ENCODE data around the gene LRMDA.

LRMDA gene

DNA sequence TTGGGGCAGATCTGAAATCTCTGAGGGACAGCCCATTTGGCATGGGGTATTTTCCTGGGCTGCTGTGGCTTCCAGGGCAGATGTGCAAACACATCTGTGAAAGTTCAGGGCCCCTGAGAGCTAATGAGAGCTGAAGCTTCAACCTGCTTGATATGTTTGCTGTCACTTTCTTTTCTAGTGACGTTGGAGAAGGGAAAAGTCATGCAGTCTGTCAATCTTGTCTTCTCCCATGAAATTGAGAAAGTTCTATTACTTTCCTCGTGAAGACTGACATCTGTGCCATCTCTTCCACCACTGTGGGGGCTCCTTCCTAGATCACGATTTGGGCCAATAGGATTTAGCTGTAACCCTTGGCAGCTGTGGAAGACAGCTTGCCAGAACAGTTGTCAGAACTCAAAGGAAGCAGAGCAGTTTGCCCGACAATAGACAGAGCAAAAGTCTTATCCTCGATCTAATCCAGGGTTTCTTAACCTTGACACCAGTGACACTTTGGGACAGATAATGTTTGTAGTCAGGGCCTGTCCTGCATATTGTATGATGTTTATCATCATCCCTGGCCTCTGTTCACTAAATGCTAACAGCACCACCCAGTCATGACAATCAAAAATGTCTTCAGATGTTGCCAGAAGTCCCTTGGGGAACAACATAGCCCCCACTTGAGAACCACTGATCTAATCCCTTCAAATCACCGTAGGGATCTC is 586.5 kb downstream of the LRMDA start:
- no peak overlapping the region for H3K4me3 ChIP-seq (ENCODE audit: low read depth, low read length)
- no peak for DNase-seq (ENCODE audit: low read depth)
- TF ChIP-seq, protein P1, sequence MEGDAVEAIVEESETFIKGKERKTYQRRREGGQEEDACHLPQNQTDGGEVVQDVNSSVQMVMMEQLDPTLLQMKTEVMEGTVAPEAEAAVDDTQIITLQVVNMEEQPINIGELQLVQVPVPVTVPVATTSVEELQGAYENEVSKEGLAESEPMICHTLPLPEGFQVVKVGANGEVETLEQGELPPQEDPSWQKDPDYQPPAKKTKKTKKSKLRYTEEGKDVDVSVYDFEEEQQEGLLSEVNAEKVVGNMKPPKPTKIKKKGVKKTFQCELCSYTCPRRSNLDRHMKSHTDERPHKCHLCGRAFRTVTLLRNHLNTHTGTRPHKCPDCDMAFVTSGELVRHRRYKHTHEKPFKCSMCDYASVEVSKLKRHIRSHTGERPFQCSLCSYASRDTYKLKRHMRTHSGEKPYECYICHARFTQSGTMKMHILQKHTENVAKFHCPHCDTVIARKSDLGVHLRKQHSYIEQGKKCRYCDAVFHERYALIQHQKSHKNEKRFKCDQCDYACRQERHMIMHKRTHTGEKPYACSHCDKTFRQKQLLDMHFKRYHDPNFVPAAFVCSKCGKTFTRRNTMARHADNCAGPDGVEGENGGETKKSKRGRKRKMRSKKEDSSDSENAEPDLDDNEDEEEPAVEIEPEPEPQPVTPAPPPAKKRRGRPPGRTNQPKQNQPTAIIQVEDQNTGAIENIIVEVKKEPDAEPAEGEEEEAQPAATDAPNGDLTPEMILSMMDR (IDR thresholded peaks at IDR 0.05; ENCODE audit: low read depth, low read length, missing control alignments) = no peak

DNA sequence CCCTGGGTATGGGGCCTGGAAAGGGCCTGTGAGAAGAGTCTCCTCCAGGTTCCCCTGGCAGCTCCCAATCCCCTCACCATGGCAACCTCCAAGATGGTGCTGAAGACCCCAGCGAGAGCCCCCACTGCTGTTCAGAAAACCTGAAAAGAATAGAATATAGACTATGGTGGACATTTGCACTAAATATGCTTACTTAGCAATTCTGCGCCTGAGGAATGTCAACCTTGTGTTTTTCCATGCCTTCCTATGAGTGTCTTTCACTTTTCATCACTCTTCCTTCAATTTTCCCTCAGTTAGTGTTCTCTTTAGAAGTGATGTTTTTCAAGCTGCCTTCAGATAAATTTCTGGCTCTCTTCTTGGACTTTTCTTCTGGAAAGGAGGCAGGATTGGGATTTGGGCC is 589.2 kb downstream of the LRMDA start:
- no peak for DNase-seq (ENCODE audit: low read depth)

DNA sequence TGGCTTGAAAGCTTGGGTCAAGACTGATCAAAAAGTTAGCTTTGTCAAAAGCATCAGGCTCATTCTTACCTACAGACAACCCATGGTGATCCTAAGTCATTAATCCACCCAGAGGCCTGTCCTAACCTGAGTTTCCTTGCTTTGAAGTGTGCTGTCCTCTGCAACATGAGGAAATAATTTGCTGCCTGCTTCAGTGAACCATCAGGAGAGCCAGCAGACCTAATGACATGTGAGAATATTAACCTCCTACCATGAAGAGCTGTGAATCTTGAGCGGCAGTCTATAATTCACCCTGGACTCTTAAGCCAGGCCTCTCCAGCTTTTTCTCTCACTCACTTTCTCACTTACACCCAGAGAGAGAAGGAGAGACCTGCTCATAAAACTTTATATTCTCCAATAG is 590.0 kb downstream of the LRMDA start:
- H3K4me3 ChIP-seq (ENCODE audit: low read depth, low read length) = no peak overlapping the region
- TF ChIP-seq, protein P1 (IDR thresholded peaks at IDR 0.05; ENCODE audit: low read depth, low read length, missing control alignments) = no peak
- no peak for DNase-seq (ENCODE audit: low read depth)

More for the DNA sequence above, 589.2 kb downstream of the LRMDA start:
- TF ChIP-seq, protein P1 (IDR thresholded peaks at IDR 0.05; ENCODE audit: low read depth, low read length, missing control alignments) = no peak
- H3K4me3 ChIP-seq (ENCODE audit: low read depth, low read length) = no peak overlapping the region

DNA sequence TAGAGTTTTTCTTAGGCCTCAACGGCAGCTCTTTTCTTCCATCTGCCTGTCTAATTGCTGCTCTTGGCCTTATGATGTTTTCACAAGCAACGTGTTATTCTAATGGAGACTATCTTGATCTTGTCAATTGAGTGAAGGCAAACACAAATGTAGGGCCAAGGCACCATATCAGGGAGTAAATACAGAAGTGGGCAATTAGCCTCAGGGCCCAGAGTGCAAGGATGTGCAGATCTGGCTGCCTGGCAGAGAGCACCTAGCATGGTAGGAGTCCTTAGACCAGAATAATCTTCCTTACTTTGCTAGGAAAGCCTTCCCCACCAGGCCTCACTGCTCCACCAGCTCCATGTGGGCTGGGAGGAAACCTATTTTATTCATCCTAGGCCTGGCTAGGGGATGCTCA is 590.9 kb downstream of the LRMDA start:
- H3K4me3 ChIP-seq (ENCODE audit: low read depth, low read length) = no peak overlapping the region
- no peak for DNase-seq (ENCODE audit: low read depth)
- TF ChIP-seq, protein P1 (IDR thresholded peaks at IDR 0.05; ENCODE audit: low read depth, low read length, missing control alignments) = no peak

DNA sequence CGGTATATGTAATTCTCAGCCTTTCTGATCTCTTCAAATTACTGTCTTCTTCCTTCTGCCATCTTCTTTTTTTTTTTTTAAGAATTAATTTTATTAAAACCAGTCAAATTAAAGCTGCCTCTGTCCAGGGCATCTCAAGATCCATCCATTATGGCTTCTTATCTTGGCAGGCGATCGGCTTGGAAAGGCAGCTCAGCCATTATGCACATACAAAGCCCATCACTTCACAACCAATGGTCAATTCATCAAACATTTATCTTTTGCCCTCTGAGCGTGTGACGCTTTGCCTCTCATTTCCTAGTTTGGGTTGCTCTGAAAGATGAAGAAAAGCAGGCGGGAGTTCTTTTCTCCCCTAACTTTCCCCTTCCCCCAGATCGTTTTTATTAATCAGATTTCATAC is 591.6 kb downstream of the LRMDA start:
- TF ChIP-seq, protein P1 (IDR thresholded peaks at IDR 0.05; ENCODE audit: low read depth, low read length, missing control alignments) = no peak
- no peak overlapping the region for H3K4me3 ChIP-seq (ENCODE audit: low read depth, low read length)
- DNase-seq (ENCODE audit: low read depth) = no peak

DNA sequence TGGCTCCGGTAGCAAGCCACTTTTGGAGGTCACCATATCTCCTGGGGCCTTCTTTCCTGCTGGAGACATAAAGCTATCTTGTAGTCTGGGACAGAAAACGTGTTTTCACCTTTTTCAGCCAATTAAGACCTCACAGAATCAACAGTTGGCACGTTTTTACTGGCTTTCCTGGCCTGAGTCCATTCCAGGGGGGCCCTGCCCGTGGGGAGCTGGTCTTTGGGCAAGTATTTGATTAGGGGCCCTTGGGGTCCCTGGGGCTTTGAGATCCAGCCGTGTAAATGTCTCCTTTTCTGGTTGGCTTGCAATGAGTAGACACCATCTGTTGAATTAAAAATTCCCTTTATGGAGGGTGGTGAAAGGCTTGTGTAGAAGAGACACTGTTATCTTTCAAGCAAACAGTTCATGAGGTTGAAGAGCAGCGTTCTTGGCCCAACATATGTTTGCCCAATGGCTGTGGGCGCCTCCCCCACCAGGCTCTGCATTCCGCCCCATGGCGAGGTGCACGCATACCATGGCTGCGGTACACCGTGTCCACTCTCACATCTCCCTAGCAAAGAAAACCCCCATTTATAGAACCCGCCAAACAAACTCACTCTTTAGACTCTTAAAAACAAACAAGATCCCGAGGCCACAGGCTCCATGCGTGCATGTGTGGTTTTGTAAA is 593.2 kb downstream of the LRMDA start:
- TF ChIP-seq, protein P1 (IDR thresholded peaks at IDR 0.05; ENCODE audit: low read depth, low read length, missing control alignments) = no peak
- no peak for DNase-seq (ENCODE audit: low read depth)
- no peak overlapping the region for H3K4me3 ChIP-seq (ENCODE audit: low read depth, low read length)

DNA sequence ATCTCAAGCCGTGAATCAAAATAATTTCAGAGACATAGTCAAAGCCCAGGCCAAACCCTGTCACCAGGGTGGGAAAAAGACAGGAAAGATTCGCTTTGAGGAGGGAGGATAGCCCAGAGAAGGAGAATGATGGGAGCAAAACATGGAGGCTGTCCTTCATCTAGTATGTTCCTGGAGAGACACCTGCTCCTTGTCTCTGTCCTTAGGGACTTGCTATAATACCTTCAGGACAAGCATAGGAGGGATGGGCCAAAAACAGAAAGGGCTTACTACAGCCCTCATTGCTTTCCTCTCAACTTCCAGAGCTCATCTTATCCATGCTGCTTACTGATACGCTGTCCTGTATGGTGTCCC is 593.7 kb downstream of the LRMDA start:
- no peak overlapping the region for H3K4me3 ChIP-seq (ENCODE audit: low read depth, low read length)
- no peak for DNase-seq (ENCODE audit: low read depth)
- TF ChIP-seq, protein P1 (IDR thresholded peaks at IDR 0.05; ENCODE audit: low read depth, low read length, missing control alignments) = no peak
